HEK293 (cell line): ENCODE results near the gene PROSER3.

Experiments used
- CTCF ChIA-PET: fragments of 350-600 bp; formaldehyde crosslinking; extraction: SDS; loops from one replicate; lab custom pipeline; 2021; ENCODE audit warnings: antibody characterized with exemption; lab: Yijun Ruan, JAX
- POLR2A ChIA-PET: fragments of 300-600 bp; formaldehyde crosslinking; extraction: SDS; loops from one replicate; lab custom pipeline; 2020; ENCODE audit warnings: antibody characterized with exemption, inconsistent platforms; lab: Yijun Ruan, JAX
- H3K27ac ChIP-seq: fragments of 200-500 bp; sonication (Bioruptor generic); 2 replicates; pipeline ENCODE4 v1.5.1; 2014; ENCODE audit warnings: low read depth, low read length, control low read depth, inconsistent platforms; ENCODE audit errors: extremely low read depth
- H3K36me3 ChIP-seq, 2 experiments: fragments of 200-500 bp in 1 of 2; sonication (Bioruptor generic) in 1 of 2; 1 replicate in 1 of 2; 2 replicates in 1 of 2; pipeline ENCODE4 v1.5.1; 2014 to 2017; ENCODE audit warnings: inconsistent platforms in 2 of 2, low read length in 2 of 2; ENCODE audit not compliant: control insufficient read depth in 2 of 2, insufficient read depth in 1 of 2
- H3K4me1 ChIP-seq: fragments of 200-500 bp; sonication (Bioruptor generic); 2 replicates; pipeline ENCODE4 v1.5.1; 2014; ENCODE audit warnings: mild to moderate bottlenecking, low read length, inconsistent platforms; ENCODE audit not compliant: control insufficient read depth, insufficient read depth
- H3K4me3 ChIP-seq: 2 replicates; pipeline ENCODE4 v1.5.1; 2011; ENCODE audit warnings: low read depth, mild to moderate bottlenecking, control low read depth, low read length, moderate library complexity
- H3K9me3 ChIP-seq: fragments of 200-500 bp; sonication (Bioruptor generic); 2 replicates; pipeline ENCODE4 v1.5.1; 2014; ENCODE audit warnings: low read depth, low read length, inconsistent platforms; ENCODE audit not compliant: control insufficient read depth, insufficient read depth
- GLIS2 ChIP-seq: fragments of 450-650 bp; formaldehyde crosslinking; IDR thresholded peaks from 2 replicates; pipeline ENCODE4 v1.5.1; 2016; ENCODE audit warnings: missing biosample characterization, missing genetic modification characterization
- IKZF3 ChIP-seq: fragments of 450-650 bp; IDR thresholded peaks from 2 replicates; pipeline ENCODE4 v1.5.0; 2018; ENCODE audit warnings: missing biosample characterization, mild to moderate bottlenecking, missing genetic modification characterization, moderate library complexity
- KLF16 ChIP-seq: fragments of 450-650 bp; formaldehyde crosslinking; IDR thresholded peaks from 2 replicates; pipeline ENCODE4 v1.5.1; 2017; ENCODE audit warnings: missing biosample characterization, missing genetic modification characterization
- REPIN1 ChIP-seq: fragments of 450-650 bp; formaldehyde crosslinking; IDR thresholded peaks from 2 replicates; pipeline ENCODE4 v1.5.1; 2017; ENCODE audit warnings: missing biosample characterization, missing genetic modification characterization, low read depth
- SP2 ChIP-seq: fragments of 450-650 bp; formaldehyde crosslinking; IDR thresholded peaks from 2 replicates; pipeline ENCODE4 v1.5.1; 2016; ENCODE audit warnings: missing biosample characterization, missing genetic modification characterization
- TCF7L2 ChIP-seq: IDR thresholded peaks from 2 replicates; pipeline ENCODE4 v1.6.1; 2011; ENCODE audit warnings: low read depth, mild to moderate bottlenecking, inconsistent platforms, low read length, moderate library complexity, borderline replicate concordance
- WT1 ChIP-seq: fragments of 450-650 bp; formaldehyde crosslinking; IDR thresholded peaks from 2 replicates; pipeline ENCODE4 v1.5.1; 2016; ENCODE audit warnings: missing biosample characterization, missing genetic modification characterization
- YY1 ChIP-seq: fragments of 450-650 bp; formaldehyde crosslinking; IDR thresholded peaks from 2 replicates; pipeline ENCODE4 v1.5.1; 2018; ENCODE audit warnings: missing biosample characterization, missing genetic modification characterization
- ZBTB7A ChIP-seq: fragments of 450-650 bp; formaldehyde crosslinking; IDR thresholded peaks from 2 replicates; pipeline ENCODE4 v1.5.1; 2016; ENCODE audit warnings: low read depth, missing biosample characterization, missing genetic modification characterization
- ZIC2 ChIP-seq: fragments of 450-650 bp; formaldehyde crosslinking; IDR thresholded peaks from 2 replicates; pipeline ENCODE4 v1.5.1; 2016; ENCODE audit warnings: missing biosample characterization, missing genetic modification characterization
- ZNF10 ChIP-seq: fragments of 450-650 bp; formaldehyde crosslinking; IDR thresholded peaks from 2 replicates; pipeline ENCODE4 v1.5.1; 2017; ENCODE audit warnings: missing biosample characterization, missing genetic modification characterization
- ZNF175 ChIP-seq: fragments of 450-650 bp; formaldehyde crosslinking; IDR thresholded peaks from 2 replicates; pipeline ENCODE4 v1.5.1; 2016; ENCODE audit warnings: missing biosample characterization, missing genetic modification characterization
- ZNF2 ChIP-seq: fragments of 450-650 bp; formaldehyde crosslinking; IDR thresholded peaks from 2 replicates; pipeline ENCODE4 v1.5.1; 2016; ENCODE audit warnings: missing biosample characterization, missing genetic modification characterization
- ZNF341 ChIP-seq: fragments of 450-650 bp; formaldehyde crosslinking; IDR thresholded peaks from 2 replicates; pipeline ENCODE4; 2016; ENCODE audit warnings: low read depth, missing biosample characterization, missing genetic modification characterization
- ZNF350 ChIP-seq: fragments of 450-650 bp; formaldehyde crosslinking; IDR thresholded peaks from 2 replicates; pipeline ENCODE4 v1.5.0; 2017; ENCODE audit warnings: missing biosample characterization, mild to moderate bottlenecking, missing genetic modification characterization
- ZNF366 ChIP-seq: fragments of 450-650 bp; formaldehyde crosslinking; conservative IDR thresholded peaks from 2 replicates; pipeline ENCODE4 v1.5.1; 2016; ENCODE audit warnings: missing biosample characterization, missing genetic modification characterization
- ZNF473 ChIP-seq: fragments of 450-650 bp; formaldehyde crosslinking; IDR thresholded peaks from 2 replicates; pipeline ENCODE4 v1.5.1; 2017; ENCODE audit warnings: missing biosample characterization, missing genetic modification characterization
- ZNF501 ChIP-seq: fragments of 450-650 bp; formaldehyde crosslinking; IDR thresholded peaks from 2 replicates; pipeline ENCODE4 v1.5.1; 2016; ENCODE audit warnings: missing biosample characterization, missing genetic modification characterization
- ZNF560 ChIP-seq: fragments of 450-650 bp; formaldehyde crosslinking; IDR thresholded peaks from 2 replicates; pipeline ENCODE4 v1.5.1; 2017; ENCODE audit warnings: missing biosample characterization, missing genetic modification characterization, borderline replicate concordance
- TF ChIP-seq, protein P1 (sequence below): fragments of 450-650 bp; formaldehyde crosslinking; IDR thresholded peaks from 2 replicates; pipeline ENCODE4 v1.5.1; 2017; ENCODE audit warnings: missing biosample characterization, mild to moderate bottlenecking, missing genetic modification characterization, moderate library complexity
- TF ChIP-seq, protein P2 (sequence below): fragments of 450-650 bp; formaldehyde crosslinking; IDR thresholded peaks from 2 replicates; pipeline ENCODE4 v1.5.1; 2016; ENCODE audit warnings: missing biosample characterization, missing genetic modification characterization
- TF ChIP-seq, protein P3 (sequence below): fragments of 450-650 bp; formaldehyde crosslinking; IDR thresholded peaks from 2 replicates; pipeline ENCODE4 v1.5.1; 2016; ENCODE audit warnings: missing biosample characterization, missing genetic modification characterization
- TF ChIP-seq, protein P4 (sequence below): fragments of 450-650 bp; formaldehyde crosslinking; IDR thresholded peaks from 2 replicates; pipeline ENCODE4 v1.5.1; 2016; ENCODE audit warnings: missing biosample characterization, missing genetic modification characterization
- TF ChIP-seq, protein P5 (sequence below): fragments of 450-650 bp; formaldehyde crosslinking; IDR thresholded peaks from 2 replicates; pipeline ENCODE4 v1.5.1; 2017; ENCODE audit warnings: missing biosample characterization, missing genetic modification characterization
- TF ChIP-seq, protein P6 (sequence below): fragments of 450-650 bp; formaldehyde crosslinking; IDR thresholded peaks from 2 replicates; pipeline ENCODE4 v1.5.1; 2016; ENCODE audit warnings: missing biosample characterization, missing genetic modification characterization

Gene PROSER3

DNA sequence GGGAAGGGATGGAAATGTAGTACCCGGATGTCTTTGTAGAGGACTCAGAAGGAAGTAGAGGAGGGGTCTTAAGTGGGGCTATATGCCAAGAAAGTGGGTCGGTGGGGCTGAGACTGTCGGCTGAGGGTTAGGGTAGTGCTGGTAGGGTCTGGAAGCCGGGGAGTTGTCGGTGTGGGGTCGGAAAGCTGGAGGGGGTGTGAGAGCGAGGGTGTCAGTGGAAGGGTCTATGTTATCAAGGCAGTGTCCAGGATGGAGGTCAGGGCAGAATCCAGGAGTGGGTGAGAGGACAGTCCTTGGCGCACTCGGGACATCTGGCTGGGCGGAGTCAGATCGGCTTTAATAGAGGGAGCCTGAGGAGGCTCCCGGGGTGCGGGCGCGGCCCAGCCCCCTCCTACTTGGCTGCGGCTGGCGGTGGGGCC is 2.8 kb upstream of the PROSER3 start (continued):
- TF ChIP-seq, protein P1, sequence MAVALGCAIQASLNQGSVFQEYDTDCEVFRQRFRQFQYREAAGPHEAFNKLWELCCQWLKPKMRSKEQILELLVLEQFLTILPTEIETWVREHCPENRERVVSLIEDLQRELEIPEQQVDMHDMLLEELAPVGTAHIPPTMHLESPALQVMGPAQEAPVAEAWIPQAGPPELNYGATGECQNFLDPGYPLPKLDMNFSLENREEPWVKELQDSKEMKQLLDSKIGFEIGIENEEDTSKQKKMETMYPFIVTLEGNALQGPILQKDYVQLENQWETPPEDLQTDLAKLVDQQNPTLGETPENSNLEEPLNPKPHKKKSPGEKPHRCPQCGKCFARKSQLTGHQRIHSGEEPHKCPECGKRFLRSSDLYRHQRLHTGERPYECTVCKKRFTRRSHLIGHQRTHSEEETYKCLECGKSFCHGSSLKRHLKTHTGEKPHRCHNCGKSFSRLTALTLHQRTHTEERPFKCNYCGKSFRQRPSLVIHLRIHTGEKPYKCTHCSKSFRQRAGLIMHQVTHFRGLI (tag by site-specific recombination): no peak
- no peak for TF ChIP-seq ZNF501
- peak; percentile 71; the same call in 1 of the 2 replicates for TF ChIP-seq ZBTB7A (tag by site-specific recombination)
- TF ChIP-seq GLIS2: 0 out of 2 replicates have a peak, but pooled peaks have one; percentile 20
- TF ChIP-seq ZIC2 (tag by site-specific recombination): 0 out of 2 replicates have a peak, but pooled peaks have one; percentile 11
- TF ChIP-seq, protein P2, sequence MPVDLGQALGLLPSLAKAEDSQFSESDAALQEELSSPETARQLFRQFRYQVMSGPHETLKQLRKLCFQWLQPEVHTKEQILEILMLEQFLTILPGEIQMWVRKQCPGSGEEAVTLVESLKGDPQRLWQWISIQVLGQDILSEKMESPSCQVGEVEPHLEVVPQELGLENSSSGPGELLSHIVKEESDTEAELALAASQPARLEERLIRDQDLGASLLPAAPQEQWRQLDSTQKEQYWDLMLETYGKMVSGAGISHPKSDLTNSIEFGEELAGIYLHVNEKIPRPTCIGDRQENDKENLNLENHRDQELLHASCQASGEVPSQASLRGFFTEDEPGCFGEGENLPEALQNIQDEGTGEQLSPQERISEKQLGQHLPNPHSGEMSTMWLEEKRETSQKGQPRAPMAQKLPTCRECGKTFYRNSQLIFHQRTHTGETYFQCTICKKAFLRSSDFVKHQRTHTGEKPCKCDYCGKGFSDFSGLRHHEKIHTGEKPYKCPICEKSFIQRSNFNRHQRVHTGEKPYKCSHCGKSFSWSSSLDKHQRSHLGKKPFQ: no peak
- no peak for TF ChIP-seq ZNF473
- no peak for TF ChIP-seq KLF16 (tag by site-specific recombination)
- no peak for TF ChIP-seq ZNF350
- TF ChIP-seq ZNF2: no peak
- TF ChIP-seq ZNF341 (tag by site-specific recombination): no peak
- no peak for TF ChIP-seq ZNF366 (tag by site-specific recombination)
- no peak for TF ChIP-seq ZNF10 (tag by site-specific recombination)
- no peak for TF ChIP-seq ZNF175 (tag by site-specific recombination)
- no peak for TF ChIP-seq YY1
- TF ChIP-seq, protein P3, sequence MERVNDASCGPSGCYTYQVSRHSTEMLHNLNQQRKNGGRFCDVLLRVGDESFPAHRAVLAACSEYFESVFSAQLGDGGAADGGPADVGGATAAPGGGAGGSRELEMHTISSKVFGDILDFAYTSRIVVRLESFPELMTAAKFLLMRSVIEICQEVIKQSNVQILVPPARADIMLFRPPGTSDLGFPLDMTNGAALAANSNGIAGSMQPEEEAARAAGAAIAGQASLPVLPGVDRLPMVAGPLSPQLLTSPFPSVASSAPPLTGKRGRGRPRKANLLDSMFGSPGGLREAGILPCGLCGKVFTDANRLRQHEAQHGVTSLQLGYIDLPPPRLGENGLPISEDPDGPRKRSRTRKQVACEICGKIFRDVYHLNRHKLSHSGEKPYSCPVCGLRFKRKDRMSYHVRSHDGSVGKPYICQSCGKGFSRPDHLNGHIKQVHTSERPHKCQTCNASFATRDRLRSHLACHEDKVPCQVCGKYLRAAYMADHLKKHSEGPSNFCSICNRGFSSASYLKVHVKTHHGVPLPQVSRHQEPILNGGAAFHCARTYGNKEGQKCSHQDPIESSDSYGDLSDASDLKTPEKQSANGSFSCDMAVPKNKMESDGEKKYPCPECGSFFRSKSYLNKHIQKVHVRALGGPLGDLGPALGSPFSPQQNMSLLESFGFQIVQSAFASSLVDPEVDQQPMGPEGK (tag by site-specific recombination): 0 out of 2 replicates have a peak, but pooled peaks have one; percentile 9
- TF ChIP-seq ZNF560 (tag by site-specific recombination): no peak

DNA sequence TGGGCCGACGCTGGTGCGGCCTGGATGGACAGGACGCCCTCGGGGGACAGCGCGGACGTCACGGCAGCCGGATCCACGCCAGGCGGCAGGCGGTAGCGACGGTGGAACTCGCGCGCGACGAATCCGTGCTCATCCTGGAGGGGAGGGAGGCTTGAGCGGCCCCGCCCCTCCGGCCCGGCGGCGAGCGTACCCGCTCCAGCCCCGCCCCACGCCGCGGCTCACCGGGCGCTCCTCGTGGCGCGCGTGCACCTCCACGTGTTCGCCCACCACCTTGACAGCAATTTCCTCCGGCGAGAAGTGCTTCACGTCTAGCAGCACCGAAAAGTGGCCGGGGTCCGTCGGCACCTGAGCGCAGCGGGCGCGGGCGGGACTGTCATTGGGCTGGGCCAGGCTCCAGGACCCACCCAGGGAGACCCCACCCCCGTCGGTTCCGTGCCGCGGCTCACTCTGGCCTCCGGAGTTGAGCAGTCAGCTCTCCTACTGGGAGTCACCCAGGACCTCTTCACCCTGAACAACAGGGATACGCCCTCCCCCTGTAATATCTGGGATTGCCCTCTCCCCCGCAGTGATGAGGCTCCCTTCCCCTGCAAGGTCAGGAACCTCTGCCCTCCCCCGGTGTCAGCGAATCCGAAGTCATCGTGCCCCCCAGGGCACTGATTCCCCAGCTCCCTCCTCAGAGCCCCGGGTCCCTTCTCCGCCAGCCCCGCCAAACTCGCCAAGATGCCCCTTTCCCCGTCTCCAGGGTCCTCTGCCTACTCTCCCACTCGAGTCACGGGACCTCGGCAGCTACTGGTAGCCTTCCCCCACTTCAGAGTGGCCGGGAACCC is 2.2 kb upstream of the PROSER3 start:
- ChIA-PET CTCF (interaction anchor here (1.3 to 1.4 kb wide), 2 partner anchors 10 to 61 kb away, joined by 3 to 5 read pairs; partner anchors contain the start of genes PSENEN and U2AF1L4), POLR2A (interaction anchor here (0.7 to 3.0 kb wide), 6 partner anchors 8 to 15 kb away, joined by 3 to 87 read pairs (median 6); partner anchors contain the start of genes IGFLR1, LIN37, PSENEN and U2AF1L4)
- Histone ChIP-seq H3K4me1 (peaks cover 15% of the 10 kb centered on the region), H3K27ac (peak overlapping the region; percentile 32; the same call in 1 of the 2 replicates), H3K36me3 (peaks cover 55 to 62% of the 10 kb centered on the region in 2 experiments), H3K9me3 (no peaks in the 10 kb centered on the region), H3K4me3 (no peak overlapping the region)
- TF ChIP-seq, protein P4, sequence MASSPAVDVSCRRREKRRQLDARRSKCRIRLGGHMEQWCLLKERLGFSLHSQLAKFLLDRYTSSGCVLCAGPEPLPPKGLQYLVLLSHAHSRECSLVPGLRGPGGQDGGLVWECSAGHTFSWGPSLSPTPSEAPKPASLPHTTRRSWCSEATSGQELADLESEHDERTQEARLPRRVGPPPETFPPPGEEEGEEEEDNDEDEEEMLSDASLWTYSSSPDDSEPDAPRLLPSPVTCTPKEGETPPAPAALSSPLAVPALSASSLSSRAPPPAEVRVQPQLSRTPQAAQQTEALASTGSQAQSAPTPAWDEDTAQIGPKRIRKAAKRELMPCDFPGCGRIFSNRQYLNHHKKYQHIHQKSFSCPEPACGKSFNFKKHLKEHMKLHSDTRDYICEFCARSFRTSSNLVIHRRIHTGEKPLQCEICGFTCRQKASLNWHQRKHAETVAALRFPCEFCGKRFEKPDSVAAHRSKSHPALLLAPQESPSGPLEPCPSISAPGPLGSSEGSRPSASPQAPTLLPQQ (tag by site-specific recombination): no peak
- TF ChIP-seq REPIN1 (no peak), TCF7L2 (no peak), WT1 (0 out of 2 replicates have a peak, but pooled peaks have one; percentile 28), IKZF3 (tag by site-specific recombination) (0 out of 2 replicates have a peak, but pooled peaks have one; percentile 10), SP2 (no peak), ZNF350 (no peak), ZIC2 (tag by site-specific recombination) (peak; percentile 63)
- TF ChIP-seq, protein P5, sequence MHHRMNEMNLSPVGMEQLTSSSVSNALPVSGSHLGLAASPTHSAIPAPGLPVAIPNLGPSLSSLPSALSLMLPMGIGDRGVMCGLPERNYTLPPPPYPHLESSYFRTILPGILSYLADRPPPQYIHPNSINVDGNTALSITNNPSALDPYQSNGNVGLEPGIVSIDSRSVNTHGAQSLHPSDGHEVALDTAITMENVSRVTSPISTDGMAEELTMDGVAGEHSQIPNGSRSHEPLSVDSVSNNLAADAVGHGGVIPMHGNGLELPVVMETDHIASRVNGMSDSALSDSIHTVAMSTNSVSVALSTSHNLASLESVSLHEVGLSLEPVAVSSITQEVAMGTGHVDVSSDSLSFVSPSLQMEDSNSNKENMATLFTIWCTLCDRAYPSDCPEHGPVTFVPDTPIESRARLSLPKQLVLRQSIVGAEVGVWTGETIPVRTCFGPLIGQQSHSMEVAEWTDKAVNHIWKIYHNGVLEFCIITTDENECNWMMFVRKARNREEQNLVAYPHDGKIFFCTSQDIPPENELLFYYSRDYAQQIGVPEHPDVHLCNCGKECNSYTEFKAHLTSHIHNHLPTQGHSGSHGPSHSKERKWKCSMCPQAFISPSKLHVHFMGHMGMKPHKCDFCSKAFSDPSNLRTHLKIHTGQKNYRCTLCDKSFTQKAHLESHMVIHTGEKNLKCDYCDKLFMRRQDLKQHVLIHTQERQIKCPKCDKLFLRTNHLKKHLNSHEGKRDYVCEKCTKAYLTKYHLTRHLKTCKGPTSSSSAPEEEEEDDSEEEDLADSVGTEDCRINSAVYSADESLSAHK (tag by site-specific recombination): no peak
- TF ChIP-seq, protein P6, sequence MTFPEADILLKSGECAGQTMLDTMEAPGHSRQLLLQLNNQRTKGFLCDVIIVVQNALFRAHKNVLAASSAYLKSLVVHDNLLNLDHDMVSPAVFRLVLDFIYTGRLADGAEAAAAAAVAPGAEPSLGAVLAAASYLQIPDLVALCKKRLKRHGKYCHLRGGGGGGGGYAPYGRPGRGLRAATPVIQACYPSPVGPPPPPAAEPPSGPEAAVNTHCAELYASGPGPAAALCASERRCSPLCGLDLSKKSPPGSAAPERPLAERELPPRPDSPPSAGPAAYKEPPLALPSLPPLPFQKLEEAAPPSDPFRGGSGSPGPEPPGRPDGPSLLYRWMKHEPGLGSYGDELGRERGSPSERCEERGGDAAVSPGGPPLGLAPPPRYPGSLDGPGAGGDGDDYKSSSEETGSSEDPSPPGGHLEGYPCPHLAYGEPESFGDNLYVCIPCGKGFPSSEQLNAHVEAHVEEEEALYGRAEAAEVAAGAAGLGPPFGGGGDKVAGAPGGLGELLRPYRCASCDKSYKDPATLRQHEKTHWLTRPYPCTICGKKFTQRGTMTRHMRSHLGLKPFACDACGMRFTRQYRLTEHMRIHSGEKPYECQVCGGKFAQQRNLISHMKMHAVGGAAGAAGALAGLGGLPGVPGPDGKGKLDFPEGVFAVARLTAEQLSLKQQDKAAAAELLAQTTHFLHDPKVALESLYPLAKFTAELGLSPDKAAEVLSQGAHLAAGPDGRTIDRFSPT (tag by site-specific recombination): no peak
